ENCODE data around the gene GPS2.
"Not testable (repeated sequence)": the region's sequence is repeated elsewhere in the genome, so short reads cannot be mapped to it uniquely, and the experiment has no call there.

Gene GPS2, protein sequence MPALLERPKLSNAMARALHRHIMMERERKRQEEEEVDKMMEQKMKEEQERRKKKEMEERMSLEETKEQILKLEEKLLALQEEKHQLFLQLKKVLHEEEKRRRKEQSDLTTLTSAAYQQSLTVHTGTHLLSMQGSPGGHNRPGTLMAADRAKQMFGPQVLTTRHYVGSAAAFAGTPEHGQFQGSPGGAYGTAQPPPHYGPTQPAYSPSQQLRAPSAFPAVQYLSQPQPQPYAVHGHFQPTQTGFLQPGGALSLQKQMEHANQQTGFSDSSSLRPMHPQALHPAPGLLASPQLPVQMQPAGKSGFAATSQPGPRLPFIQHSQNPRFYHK

GRCh38 chr17:7314719-7315569 is at the start of gene GPS2:
GPS2 (minus strand) TSS chr17:7315360; CDS start chr17:7315052, 308 bp downstream.
- peak; percentile 79 to 83 for DNase-seq

- peak; percentile 11 to 44 for DNase-seq
Measured at GRCh38 chr17:7363311-7363710, 48.2 kb upstream of the GPS2 start.

DNA sequence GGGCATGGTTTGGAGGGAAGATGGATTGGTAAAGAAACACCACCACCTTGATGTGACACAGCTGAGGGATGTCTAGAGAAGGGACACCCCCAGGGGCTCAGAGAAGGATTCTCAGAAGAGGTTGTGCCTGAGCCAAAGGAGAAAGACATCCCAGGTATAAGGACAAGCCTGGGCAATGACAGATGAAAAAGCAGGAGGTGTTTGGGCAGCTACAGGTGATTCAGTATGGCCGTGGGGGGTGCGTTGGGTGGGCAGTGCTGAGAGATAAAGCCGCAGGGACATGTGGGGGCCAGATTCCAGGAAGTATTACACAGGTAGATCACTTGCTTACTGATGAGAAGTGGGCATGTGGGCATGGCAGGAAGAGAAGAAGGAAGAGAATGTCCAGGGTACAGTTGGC is 46.7 kb upstream of the GPS2 start:
- DNase-seq, result no peak

GRCh38 chr17:7357381-7357780 is 42.2 kb upstream of the GPS2 start:
- DNase-seq, result no peak

DNA sequence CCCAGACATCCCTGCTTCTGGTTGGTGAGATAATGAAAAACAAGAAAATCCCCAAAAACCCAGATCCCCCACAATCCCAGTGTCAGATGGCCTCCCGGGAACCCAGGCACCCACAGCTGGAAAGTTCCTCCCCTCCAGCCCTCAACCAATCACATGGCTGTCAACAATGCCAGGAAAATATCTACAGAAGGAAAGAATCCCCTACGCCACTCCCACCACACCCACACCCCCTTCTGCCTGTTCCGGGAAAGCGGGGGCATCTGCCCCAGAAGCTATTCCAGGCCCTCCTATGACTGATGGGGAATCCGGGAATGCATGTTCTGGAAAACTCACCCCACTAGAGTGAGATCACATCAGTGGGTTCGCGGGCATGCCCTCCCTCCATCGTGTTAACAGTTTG is 41.6 kb upstream of the GPS2 start:
- DNase-seq, result no peak

GRCh38 chr17:7356072-7356549 is 41.0 kb upstream of the GPS2 start:
- DNase-seq, result peak; percentile 40 to 82

- DNase-seq, result no peak
Measured at GRCh38 chr17:7355573-7355972, 40.4 kb upstream of the GPS2 start.

DNA sequence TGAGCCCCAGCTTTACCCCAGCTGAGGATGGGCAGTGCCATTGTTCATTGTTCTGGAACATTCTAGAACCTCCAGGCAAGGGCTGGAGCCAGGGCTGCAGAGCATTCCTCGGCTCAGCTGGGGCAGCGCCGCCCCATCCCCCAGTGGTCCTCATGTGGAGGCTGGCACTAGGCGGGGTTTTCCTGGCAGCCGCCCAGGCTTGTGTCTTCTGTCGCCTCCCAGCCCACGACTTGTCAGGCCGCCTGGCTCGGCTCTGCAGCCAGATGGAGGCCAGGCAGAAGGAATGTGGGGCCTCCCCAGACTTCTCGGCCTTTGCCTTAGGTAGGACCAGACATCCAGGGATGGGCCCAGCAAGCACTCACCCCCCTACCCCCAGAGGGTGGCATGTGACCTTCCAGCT is 39.9 kb upstream of the GPS2 start, which contains the start of gene TMEM95:
Gene TMEM95, plus strand, starts transcription at position 104 of the 400 bp plus-strand sequence. Its CDS starts 49 bp downstream, at position 153.
- DNase-seq, result no peak

- no peak for DNase-seq
Measured at GRCh38 chr17:7354262-7354843, 39.2 kb upstream of the GPS2 start.

- no peak for DNase-seq
Measured at GRCh38 chr17:7352910-7353635, 37.9 kb upstream of the GPS2 start.

DNA sequence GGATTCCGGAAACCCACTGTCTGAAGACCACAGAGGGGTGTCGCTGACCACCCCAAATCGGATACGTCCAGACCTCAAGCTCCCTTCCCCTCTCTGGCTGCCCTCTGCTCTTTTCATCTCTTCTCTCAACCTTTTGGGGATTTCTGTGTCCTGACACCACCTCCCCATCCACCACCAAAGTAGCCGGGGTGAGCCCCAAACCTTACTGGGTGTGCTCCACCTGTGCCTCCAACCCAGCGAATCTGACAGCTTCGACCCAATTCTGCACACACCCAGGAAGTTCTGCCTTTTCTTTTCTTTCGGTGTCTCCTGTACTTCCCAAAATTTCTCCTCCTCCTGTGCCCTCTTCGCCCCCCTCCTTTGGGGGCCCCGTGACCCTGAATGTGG is 37.3 kb upstream of the GPS2 start:
- peak in 1 of 2 donors; percentile 8 for DNase-seq

DNA sequence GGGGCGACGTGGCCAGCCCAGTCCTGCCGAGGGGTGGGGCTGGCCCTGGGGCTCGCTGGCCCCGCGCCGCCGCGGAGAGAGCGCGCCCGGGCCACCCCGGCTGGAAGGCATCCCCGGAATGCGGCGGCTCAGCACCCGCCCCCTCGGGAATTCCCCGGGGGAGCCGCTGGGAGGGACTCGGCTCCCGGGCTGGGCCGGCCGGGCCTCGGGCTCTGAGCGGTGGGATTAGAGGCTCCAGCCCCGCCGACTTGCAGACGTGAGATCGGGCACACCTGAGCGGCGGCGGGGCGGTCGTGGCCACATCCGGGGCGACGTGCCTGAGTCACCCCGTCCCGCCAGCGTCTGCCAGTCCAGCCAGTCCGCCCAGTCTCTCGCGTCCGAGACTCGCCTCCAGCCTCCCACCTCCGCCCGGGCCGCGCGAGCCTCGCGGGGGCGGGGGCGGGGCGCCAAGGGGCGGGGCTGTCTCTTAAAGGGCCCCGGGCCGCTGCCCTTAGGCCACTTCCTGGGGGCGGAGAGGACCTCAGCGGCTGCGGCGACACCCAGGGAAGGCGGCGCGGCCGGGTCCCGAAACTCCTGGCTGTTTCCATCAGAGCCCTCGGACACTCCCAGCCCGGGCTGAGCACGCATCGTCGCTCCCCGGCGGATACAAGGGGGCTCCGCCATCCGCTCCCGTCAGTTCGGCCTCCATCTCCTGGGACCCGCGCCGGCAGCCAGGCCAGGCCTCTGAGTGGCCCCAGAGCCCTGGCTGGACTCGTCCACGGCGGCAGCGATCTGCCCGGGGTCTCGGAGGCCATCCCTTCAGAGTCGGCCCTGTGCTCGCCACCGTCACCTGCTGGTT is 36.7 kb upstream of the GPS2 start, which contains the start of gene KCTD11:
Gene KCTD11, plus strand, starts transcription at position 498 of the 838 bp plus-strand sequence.
- DNase-seq, result peak; percentile 82 to 89

GRCh38 chr17:7348478-7349242 is 33.5 kb upstream of the GPS2 start:
- DNase-seq, result no peak

DNA sequence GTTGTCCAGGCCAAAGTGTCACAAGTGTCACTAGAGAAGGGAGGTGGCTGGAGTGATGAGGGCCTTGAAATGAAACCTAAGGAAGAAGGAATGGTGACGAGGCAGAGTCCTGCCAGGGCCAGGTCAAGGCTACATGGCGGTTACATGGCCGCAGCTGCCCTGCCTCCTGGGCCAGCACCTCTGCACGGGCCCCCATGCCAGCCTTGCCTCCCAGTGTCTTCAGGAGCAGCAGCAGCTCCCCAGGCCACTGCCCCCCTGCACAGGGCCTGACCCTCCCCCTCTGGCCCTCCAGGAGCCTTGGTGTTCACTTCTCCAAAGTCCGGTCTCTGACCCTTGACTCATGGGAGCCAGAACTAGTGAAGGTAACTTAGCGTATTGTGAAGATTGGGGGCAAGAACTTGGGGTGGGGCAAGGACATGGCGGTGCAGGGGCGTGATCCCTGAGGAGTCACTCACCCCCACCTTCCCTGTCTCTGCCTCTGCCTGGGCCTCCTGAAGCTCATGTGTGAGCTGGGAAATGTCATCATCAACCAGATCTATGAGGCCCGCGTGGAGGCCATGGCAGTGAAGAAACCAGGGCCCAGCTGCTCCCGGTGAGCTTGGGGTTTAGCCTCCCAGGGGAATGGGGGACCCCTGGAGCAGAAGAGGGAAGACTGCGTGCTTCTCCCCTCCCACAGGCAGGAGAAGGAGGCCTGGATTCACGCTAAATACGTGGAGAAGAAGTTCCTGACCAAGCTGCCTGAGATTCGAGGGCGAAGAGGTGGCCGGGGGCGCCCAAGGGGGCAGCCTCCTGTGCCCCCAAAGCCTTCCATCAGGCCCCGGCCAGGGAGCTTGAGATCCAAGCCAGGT is 32.7 kb upstream of the GPS2 start:
- DNase-seq, result no peak

DNA sequence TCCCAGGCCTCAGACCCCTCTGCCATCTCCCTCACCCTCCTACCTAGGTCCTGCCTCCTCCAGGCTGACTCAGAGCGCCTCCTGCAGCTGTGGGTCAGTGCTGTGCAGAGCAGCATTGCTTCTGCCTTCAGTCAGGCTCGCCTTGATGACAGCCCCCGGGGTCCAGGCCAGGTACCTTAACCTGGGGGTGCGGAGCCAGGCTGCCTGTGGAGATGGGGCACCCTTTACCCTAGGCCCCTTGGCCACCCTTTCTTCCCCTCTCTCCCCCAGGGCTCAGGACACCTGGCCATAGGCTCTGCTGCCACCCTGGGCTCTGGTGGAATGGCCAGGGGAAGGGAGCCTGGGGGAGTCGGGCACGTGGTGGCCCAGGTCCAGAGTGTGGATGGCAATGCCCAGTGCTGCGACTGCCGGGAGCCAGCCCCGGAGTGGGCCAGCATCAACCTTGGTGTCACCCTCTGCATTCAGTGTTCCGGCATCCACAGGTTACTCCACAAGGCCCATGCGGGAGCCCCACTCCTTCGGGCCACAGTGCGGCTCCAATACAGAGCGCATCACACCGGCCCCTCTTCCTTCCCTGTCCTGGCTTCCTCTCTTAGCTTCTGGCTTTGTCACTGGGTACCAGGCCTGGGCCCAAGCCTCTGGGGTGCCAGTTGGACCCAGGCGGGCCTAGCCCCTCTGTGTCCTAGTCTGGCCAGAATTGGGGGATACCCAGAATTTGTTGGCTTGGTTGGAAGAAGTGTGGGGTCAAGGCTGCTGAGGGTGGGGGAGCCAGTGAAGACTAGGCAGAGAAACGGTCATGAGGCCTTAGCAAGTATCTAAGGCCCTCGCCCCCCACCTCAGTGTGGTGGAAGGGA is 31.8 kb upstream of the GPS2 start:
- no peak for DNase-seq

- DNase-seq, result no peak
Measured at GRCh38 chr17:7343250-7343649, 28.1 kb upstream of the GPS2 start.

DNA sequence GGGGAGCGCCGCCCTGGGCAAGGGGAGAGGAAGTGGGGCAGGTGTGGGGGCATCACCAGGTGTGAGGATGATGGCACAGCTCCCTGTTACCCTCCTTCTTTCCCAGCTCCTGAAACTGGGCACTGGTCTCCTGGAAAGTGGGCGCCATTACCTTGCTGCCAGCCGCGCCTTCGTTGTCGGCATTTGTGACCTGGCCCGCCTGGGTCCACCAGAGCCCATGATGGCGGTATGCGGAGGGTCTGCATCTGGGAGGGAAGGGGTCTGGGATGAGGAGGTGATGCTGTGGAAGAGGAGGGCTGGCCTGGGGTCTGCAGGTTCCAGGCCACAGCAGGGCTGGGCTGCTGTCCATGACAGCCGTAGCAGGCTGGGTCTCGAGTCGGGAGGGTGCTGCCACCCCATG is 26.7 kb upstream of the GPS2 start:
- DNase-seq, result no peak

GRCh38 chr17:7340179-7340578 is 25.0 kb upstream of the GPS2 start:
- peak; percentile 42 to 48 for DNase-seq

DNA sequence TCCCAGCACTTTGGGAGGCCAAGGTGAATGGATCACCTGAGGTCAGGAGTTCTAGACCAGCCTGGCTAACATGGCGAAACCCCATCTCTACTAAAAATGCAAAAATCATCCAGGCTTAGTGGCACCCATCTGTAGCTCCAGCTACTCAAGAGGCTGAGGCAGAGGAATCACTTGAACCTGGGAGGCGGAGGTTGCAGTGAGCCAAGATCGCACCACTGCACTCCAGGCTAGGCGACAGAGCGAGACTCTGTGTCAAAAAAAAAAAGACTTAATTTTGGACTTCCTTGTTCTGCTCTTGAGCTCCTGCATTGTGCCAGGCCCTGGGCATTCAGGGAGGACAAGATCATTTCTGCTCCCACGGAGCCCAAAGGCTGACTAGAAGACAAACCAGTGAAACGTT is 22.4 kb upstream of the GPS2 start:
- not testable (repeated sequence) for DNase-seq

Measured in inflammatory macrophage treated with lipopolysaccharide for 1 hour (primary cell).